Peyer's patch (tissue), 4 donors: Measurements from ENCODE around the gene HDGF. TPM values are rescaled to one million over a fixed set of nuclear protein-coding genes. Genes with fewer than 3 reads are reported as not detected.

Experiments
- DNase-seq, 3 donors: peaks; one replicate each; pipeline ENCODE4 v3.0.0-alpha.2; 2017 to 2019
- H3K27ac ChIP-seq, 4 donors: fragments of 200-600 bp; sonication (generic); one replicate each; pipeline ENCODE4 v1.5.1; 2016 to 2019
- H3K27me3 ChIP-seq, 2 donors: fragments of 200-600 bp; sonication (generic); one replicate each; pipeline ENCODE4 v1.5.1; 2019
- H3K36me3 ChIP-seq, 3 donors: fragments of 200-600 bp; sonication (generic); one replicate each; pipeline ENCODE4 v1.5.1; 2016 to 2019
- H3K4me1 ChIP-seq, 4 donors: fragments of 200-600 bp; sonication (generic); one replicate each; pipeline ENCODE4 v1.5.1; 2016 to 2019
- H3K4me3 ChIP-seq, 4 donors: fragments of 200-600 bp; sonication (generic); 1 replicate in 3 of 4; 2 replicates in 1 of 4; pipeline ENCODE4 v1.5.1; 2016 to 2019; ENCODE audit warnings: mild to moderate bottlenecking in 1 of 4
- H3K9me3 ChIP-seq, 4 donors: fragments of 200-600 bp; sonication (generic); one replicate each; pipeline ENCODE4 v1.5.1; 2016 to 2019; ENCODE audit warnings: mild to moderate bottlenecking in 1 of 4
- POLR2A ChIP-seq, 2 donors: fragments of 450-650 bp; IDR thresholded peaks; one replicate each; pipeline ENCODE4 v1.5.1; 2017; ENCODE audit warnings: antibody characterized with exemption in 2 of 2, mild to moderate bottlenecking in 2 of 2, moderate library complexity in 2 of 2
- total RNA-seq, 4 donors: library from RNA; depleted of rRNA; stranded (reverse); fragments of >200 nt; gene quantifications; one replicate each; pipeline ENCODE4 v1.1.0, GENCODE V29; 2016
- TF ChIP-seq, protein P1 (sequence below), 6 experiments: fragments of 450-650 bp in 4 of 6; fragments of 200-600 bp in 2 of 6; sonication (generic) in 1 of 6; IDR thresholded peaks; one replicate each; pipeline ENCODE4 v1.5.1; 2017 to 2019; ENCODE audit warnings: antibody characterized with exemption in 6 of 6, mild to moderate bottlenecking in 3 of 6, moderate library complexity in 1 of 6

Gene HDGF
- total RNA-seq, 4 donors from 2014 or later, result 234 to 309 (median 281) TPM

DNA sequence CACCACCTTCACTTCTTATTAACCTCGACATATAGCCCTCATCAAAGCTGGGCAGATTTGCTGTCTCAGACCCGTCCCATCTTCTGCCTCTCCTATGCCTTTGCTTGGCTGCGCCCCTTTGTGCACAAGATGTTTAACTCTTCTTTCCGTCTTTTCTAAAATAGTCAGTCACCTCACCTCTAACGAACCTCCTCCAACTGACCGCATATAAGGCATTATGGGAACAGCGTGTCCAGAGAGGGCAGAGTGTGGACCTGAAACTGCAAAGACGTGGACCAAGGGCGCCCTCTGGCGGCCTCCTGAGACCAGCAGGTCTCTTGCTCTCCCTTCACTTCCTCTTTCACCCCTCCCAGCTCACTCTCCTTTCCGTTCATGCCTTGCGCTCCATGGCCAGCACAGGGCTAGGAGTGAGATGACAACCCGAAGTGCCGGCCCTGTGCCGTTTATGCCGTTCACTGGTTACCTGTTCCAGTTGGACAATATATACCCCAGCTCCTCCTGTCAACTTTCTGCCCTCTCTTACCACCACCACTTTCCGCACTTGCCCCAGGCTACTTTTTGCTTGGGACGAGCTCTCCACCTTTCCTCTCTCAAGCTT lies 25.7 kb downstream of the HDGF start:
- peaks cover 11 to 32% (median 28%) of the 10 kb centered on the region in 4 donors for H3K4me1 ChIP-seq
- H3K27me3 ChIP-seq, result no peaks in the 10 kb centered on the region
- peak overlapping the region in 2 of 4 donors; percentile 26 to 44 for H3K27ac ChIP-seq
- H3K36me3 ChIP-seq, result peaks cover 0 to 43% (median 0%) of the 10 kb centered on the region in 3 donors
- no peaks in the 10 kb centered on the region for H3K9me3 ChIP-seq
- DNase-seq, result peak; percentile 83 to 95 (median 92)
- peak in 1 of 2 donors; percentile 19 for TF ChIP-seq POLR2A (IDR thresholded peaks at IDR 0.05)
- TF ChIP-seq, protein P1, sequence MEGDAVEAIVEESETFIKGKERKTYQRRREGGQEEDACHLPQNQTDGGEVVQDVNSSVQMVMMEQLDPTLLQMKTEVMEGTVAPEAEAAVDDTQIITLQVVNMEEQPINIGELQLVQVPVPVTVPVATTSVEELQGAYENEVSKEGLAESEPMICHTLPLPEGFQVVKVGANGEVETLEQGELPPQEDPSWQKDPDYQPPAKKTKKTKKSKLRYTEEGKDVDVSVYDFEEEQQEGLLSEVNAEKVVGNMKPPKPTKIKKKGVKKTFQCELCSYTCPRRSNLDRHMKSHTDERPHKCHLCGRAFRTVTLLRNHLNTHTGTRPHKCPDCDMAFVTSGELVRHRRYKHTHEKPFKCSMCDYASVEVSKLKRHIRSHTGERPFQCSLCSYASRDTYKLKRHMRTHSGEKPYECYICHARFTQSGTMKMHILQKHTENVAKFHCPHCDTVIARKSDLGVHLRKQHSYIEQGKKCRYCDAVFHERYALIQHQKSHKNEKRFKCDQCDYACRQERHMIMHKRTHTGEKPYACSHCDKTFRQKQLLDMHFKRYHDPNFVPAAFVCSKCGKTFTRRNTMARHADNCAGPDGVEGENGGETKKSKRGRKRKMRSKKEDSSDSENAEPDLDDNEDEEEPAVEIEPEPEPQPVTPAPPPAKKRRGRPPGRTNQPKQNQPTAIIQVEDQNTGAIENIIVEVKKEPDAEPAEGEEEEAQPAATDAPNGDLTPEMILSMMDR (IDR thresholded peaks at IDR 0.05), result peak; percentile 88 to 97 (median 93)
- H3K4me3 ChIP-seq, result peak overlapping the region; percentile 3 to 77 (median 44)

- TF ChIP-seq, protein P1 (IDR thresholded peaks at IDR 0.05), result no peak
- no peak for TF ChIP-seq POLR2A (IDR thresholded peaks at IDR 0.05)
- H3K9me3 ChIP-seq, result no peaks in the 10 kb centered on the region
- H3K4me1 ChIP-seq, result peaks cover 11 to 20% (median 15%) of the 10 kb centered on the region in 4 donors
- no peak overlapping the region for H3K27ac ChIP-seq
- no peaks in the 10 kb centered on the region for H3K27me3 ChIP-seq
- peaks cover 0 to 55% (median 0%) of the 10 kb centered on the region in 3 donors for H3K36me3 ChIP-seq
- DNase-seq, result no peak
- H3K4me3 ChIP-seq, result no peak overlapping the region
These were observed 29.9 kb downstream of the HDGF start for GRCh38 chr1:156721535-156721934.

DNA sequence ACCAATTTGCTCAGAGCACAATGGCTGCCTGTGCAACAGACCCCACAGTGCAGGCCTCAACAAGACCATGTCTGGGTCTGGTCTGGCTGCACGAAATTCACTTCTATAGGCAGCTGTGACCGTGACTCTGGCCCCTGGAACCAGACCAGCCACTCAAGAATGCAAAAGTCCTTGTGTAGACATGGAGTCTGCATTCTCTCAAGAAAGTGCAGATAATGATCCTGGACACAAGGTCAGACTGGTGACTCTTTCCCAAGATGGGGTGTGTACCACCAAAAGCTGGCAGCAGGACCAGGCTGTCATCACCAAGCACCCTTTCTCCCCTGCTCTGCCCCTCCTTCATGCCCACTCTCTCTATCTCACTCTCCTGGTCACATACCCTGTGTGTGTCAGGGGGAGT lies 30.3 kb downstream of the HDGF start:
- Histone ChIP-seq H3K4me3 (no peak overlapping the region), H3K27ac (no peak overlapping the region), H3K36me3 (peaks cover 0 to 55% (median 0%) of the 10 kb centered on the region in 3 donors), H3K27me3 (no peaks in the 10 kb centered on the region), H3K4me1 (peaks cover 9 to 16% (median 11%) of the 10 kb centered on the region in 4 donors), H3K9me3 (no peaks in the 10 kb centered on the region)
- TF ChIP-seq, protein P1 (IDR thresholded peaks at IDR 0.05), result no peak
- no peak for TF ChIP-seq POLR2A (IDR thresholded peaks at IDR 0.05)
- no peak for DNase-seq

DNA sequence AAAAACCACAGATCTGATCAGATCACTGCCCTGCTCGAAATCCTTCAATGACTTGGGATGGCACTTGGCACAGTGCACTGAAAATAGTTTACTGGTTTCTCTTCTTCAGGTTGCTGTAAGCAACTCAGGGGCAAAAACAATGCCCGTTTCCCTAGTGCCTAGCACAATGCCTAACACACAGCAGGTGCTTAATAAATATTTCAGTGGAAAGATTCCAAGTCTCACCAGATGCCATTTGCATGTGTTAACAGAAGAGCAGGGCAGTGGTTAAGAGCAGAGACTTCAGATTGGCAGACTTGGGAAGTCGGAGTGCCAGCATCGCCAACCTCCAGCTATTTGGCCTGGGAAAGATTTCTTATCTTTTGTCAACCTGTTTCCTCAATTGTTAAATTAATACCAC lies 34.1 kb downstream of the HDGF start:
- no peak for DNase-seq
- no peaks in the 10 kb centered on the region for H3K27me3 ChIP-seq

GRCh38 chr1:156714830-156715229 lies 36.6 kb downstream of the HDGF start:
- Histone ChIP-seq H3K27ac (no peak overlapping the region), H3K9me3 (no peaks in the 10 kb centered on the region), H3K36me3 (peaks cover 0 to 4% (median 0%) of the 10 kb centered on the region in 3 donors), H3K4me3 (no peak overlapping the region), H3K27me3 (no peaks in the 10 kb centered on the region), H3K4me1 (peaks cover 0 to 8% (median 0%) of the 10 kb centered on the region in 4 donors)
- no peak for DNase-seq
- TF ChIP-seq POLR2A (IDR thresholded peaks at IDR 0.05), result no peak
- TF ChIP-seq, protein P1 (IDR thresholded peaks at IDR 0.05), result no peak

More for the DNA sequence above, 34.1 kb downstream of the HDGF start:
- Histone ChIP-seq H3K27ac (no peak overlapping the region), H3K4me1 (no peaks in the 10 kb centered on the region), H3K4me3 (no peak overlapping the region), H3K9me3 (no peaks in the 10 kb centered on the region), H3K36me3 (peaks cover 0 to 26% (median 0%) of the 10 kb centered on the region in 3 donors)
- TF ChIP-seq, protein P1 (IDR thresholded peaks at IDR 0.05), result no peak
- no peak for TF ChIP-seq POLR2A (IDR thresholded peaks at IDR 0.05)
